H1 (cell line): ENCODE measurements around the gene ACAT2. TPM values are rescaled to one million over a fixed set of nuclear protein-coding genes. Genes with fewer than 3 reads are reported as not detected.
"Not testable (repeated sequence)": the region's sequence is repeated elsewhere in the genome, so short reads cannot be mapped to it uniquely, and the experiment has no call there.

Experiments
- CTCF ChIA-PET: fragments of 300-600 bp; sonication (Branson Sonifier 250); formaldehyde crosslinking; loops from one replicate; lab custom pipeline; 2021; ENCODE audit not compliant: partially characterized antibody; lab: Charles Lee
- POLR2A ChIA-PET: fragments of 300-600 bp; sonication (Branson Sonifier 250); formaldehyde crosslinking; loops from one replicate; lab custom pipeline; 2021; ENCODE audit warnings: inconsistent platforms; ENCODE audit not compliant: partially characterized antibody; lab: Charles Lee
- DNase-seq, 2 experiments: peaks; one replicate each; pipeline versions ENCODE4 v3.0.0 to v3.0.0-alpha.2; 2010 to 2022; ENCODE audit warnings: low spot score in 2 of 2, low read depth in 1 of 2, mixed read lengths in 1 of 2
- FAIRE-seq: peaks from 2 replicates; lab custom pipeline; 2011; peaks lifted over from hg19 to GRCh38; lab: Jason Lieb, UNC
- H2AFZ ChIP-seq: 2 replicates; pipeline ENCODE4 v1.8.1; 2012; ENCODE audit warnings: low read length, inconsistent platforms
- H2AK5ac ChIP-seq: 2 replicates; pipeline ENCODE4 v1.6.1; 2013; ENCODE audit warnings: low read depth, low read length
- H2BK120ac ChIP-seq: replicated peaks from 2 replicates; pipeline ENCODE3; 2013; ENCODE audit warnings: low read depth, low read length, inconsistent platforms
- H2BK12ac ChIP-seq: 2 replicates; pipeline ENCODE4 v1.6.1; 2013; ENCODE audit warnings: low read depth, low read length
- H2BK15ac ChIP-seq: 2 replicates; pipeline ENCODE4 v1.6.1; 2013; ENCODE audit warnings: low read length
- H2BK20ac ChIP-seq: 2 replicates; pipeline ENCODE4 v1.6.1; 2013; ENCODE audit warnings: low read length
- H2BK5ac ChIP-seq: 2 replicates; pipeline ENCODE4 v1.6.1; 2013; ENCODE audit warnings: low read depth, low read length
- H3K14ac ChIP-seq: 2 replicates; pipeline ENCODE4 v1.6.1; 2013; ENCODE audit warnings: inconsistent platforms; ENCODE audit not compliant: insufficient read length
- H3K18ac ChIP-seq: 2 replicates; pipeline ENCODE4 v1.6.1; 2013; ENCODE audit warnings: low read length; ENCODE audit errors: extremely low read depth
- H3K23ac ChIP-seq: 2 replicates; pipeline ENCODE4 v1.6.1; 2013; ENCODE audit warnings: inconsistent platforms; ENCODE audit not compliant: insufficient read length
- H3K23me2 ChIP-seq: 2 replicates; pipeline ENCODE4 v1.6.1; 2013; ENCODE audit warnings: low read depth, low read length
- H3K27ac ChIP-seq: 2 replicates; pipeline ENCODE4 v1.6.1; 2011; ENCODE audit warnings: low read depth, low read length, inconsistent platforms
- H3K27me3 ChIP-seq, 4 experiments: replicated peaks in 1 of 4; 1 replicate in 1 of 4; 2 replicates in 3 of 4; pipeline versions ENCODE4 v1.6.1 to v1.8.1; 2011 to 2013; ENCODE audit warnings: low read length in 3 of 4, mild to moderate bottlenecking in 3 of 4, inconsistent platforms in 2 of 4, mixed read lengths in 2 of 4, moderate library complexity in 1 of 4; ENCODE audit not compliant: control insufficient read depth in 3 of 4, insufficient read depth in 3 of 4; ENCODE audit errors: extremely low read depth in 1 of 4
- H3K36me3 ChIP-seq, 4 experiments: 2 replicates each; pipeline versions ENCODE4 v1.6.1 to v1.8.1; 2011 to 2013; ENCODE audit warnings: mild to moderate bottlenecking in 4 of 4, low read length in 3 of 4, moderate library complexity in 2 of 4, control low read depth in 1 of 4, inconsistent platforms in 1 of 4; ENCODE audit not compliant: insufficient read depth in 4 of 4, control insufficient read depth in 2 of 4
- H3K4ac ChIP-seq: replicated peaks from 2 replicates; pipeline ENCODE3; 2013; ENCODE audit warnings: low read length, low read depth, mixed read lengths, inconsistent platforms; ENCODE audit not compliant: insufficient read length
- H3K4me1 ChIP-seq, 4 experiments: replicated peaks in 1 of 4; 1 replicate in 1 of 4; 2 replicates in 3 of 4; pipeline versions ENCODE4 v1.6.1 to v1.8.1; 2011 to 2013; ENCODE audit warnings: low read length in 3 of 4, inconsistent platforms in 2 of 4, mixed read lengths in 1 of 4; ENCODE audit not compliant: insufficient read depth in 4 of 4, control insufficient read depth in 3 of 4
- H3K4me2 ChIP-seq, 2 experiments: 2 replicates each; pipeline versions ENCODE4 v1.6.1 to v1.8.1; 2011 to 2013; ENCODE audit warnings: low read depth in 2 of 2, low read length in 2 of 2, control low read depth in 1 of 2, inconsistent platforms in 1 of 2, mild to moderate bottlenecking in 1 of 2; ENCODE audit not compliant: insufficient read depth in 1 of 2
- H3K4me3 ChIP-seq, 4 experiments: fragments of 200-600, 300-600 bp in 1 of 4; sonication (generic), shearing (Covaris generic), sonication (Bioruptor Twin) in 1 of 4; 2 replicates each; pipeline versions ENCODE4 v1.5.1 to v1.8.1; 2011 to 2016; ENCODE audit warnings: low read length in 4 of 4, low read depth in 3 of 4, control low read depth in 2 of 4, inconsistent platforms in 2 of 4, mild to moderate bottlenecking in 2 of 4, mixed read lengths in 1 of 4, moderate library complexity in 1 of 4; ENCODE audit not compliant: insufficient read depth in 2 of 4; ENCODE audit errors: extremely low read depth in 1 of 4
- H3K56ac ChIP-seq: replicated peaks from 2 replicates; pipeline ENCODE3; 2013; ENCODE audit warnings: low read depth, mild to moderate bottlenecking, mixed read lengths, low read length, inconsistent platforms; ENCODE audit not compliant: insufficient read length
- H3K79me1 ChIP-seq: 2 replicates; pipeline ENCODE4 v1.6.1; 2013; ENCODE audit warnings: low read depth, low read length, control low read depth
- H3K79me2 ChIP-seq, 2 experiments: 2 replicates each; pipeline versions ENCODE4 v1.6.1 to v1.8.1; 2012 to 2013; ENCODE audit warnings: low read length in 2 of 2, mild to moderate bottlenecking in 2 of 2, inconsistent platforms in 1 of 2; ENCODE audit not compliant: insufficient read depth in 2 of 2, control insufficient read depth in 1 of 2
- H3K9ac ChIP-seq, 4 experiments: replicated peaks in 1 of 4; 1 replicate in 1 of 4; 2 replicates in 3 of 4; pipeline versions ENCODE4 v1.6.1 to v1.8.1; 2011 to 2013; ENCODE audit warnings: low read depth in 3 of 4, low read length in 3 of 4, control low read depth in 2 of 4, mild to moderate bottlenecking in 2 of 4, moderate library complexity in 2 of 4, inconsistent platforms in 1 of 4; ENCODE audit errors: extremely low read depth in 1 of 4
- H3K9me3 ChIP-seq, 2 experiments: 2 replicates each; pipeline versions ENCODE4 v1.6.1 to v1.8.1; 2012 to 2013; ENCODE audit warnings: mild to moderate bottlenecking in 2 of 2, moderate library complexity in 2 of 2, control low read depth in 1 of 2, inconsistent platforms in 1 of 2, low read depth in 1 of 2, low read length in 1 of 2, mixed read lengths in 1 of 2; ENCODE audit not compliant: insufficient read depth in 2 of 2
- H4K20me1 ChIP-seq, 2 experiments: replicated peaks in 1 of 2; 2 replicates each; pipeline versions ENCODE3 to v1.8.1; 2011 to 2013; ENCODE audit warnings: inconsistent platforms in 2 of 2, low read length in 2 of 2, mild to moderate bottlenecking in 1 of 2; ENCODE audit not compliant: insufficient read depth in 2 of 2, control insufficient read depth in 1 of 2
- H4K5ac ChIP-seq: 2 replicates; pipeline ENCODE4 v1.6.1; 2013; ENCODE audit warnings: low read length, low read depth, mixed read lengths, inconsistent platforms; ENCODE audit not compliant: insufficient read length
- H4K8ac ChIP-seq: 2 replicates; pipeline ENCODE4 v1.8.0; 2013; ENCODE audit warnings: mild to moderate bottlenecking, moderate library complexity, low read length, inconsistent platforms; ENCODE audit not compliant: insufficient read depth; ENCODE audit errors: extremely low read depth
- H4K91ac ChIP-seq: replicated peaks from 2 replicates; pipeline ENCODE3; 2013; ENCODE audit warnings: low read length, mixed read lengths, inconsistent platforms; ENCODE audit not compliant: insufficient read length
- WGBS, 2 experiments: shearing (Covaris generic) in 1 of 2; methylation state at CpG; one replicate each; pipeline versions ENCODE4 v1.1.6 to v1.1.7; 2013 to 2015; ENCODE audit warnings: low lambda C conversion rate in 2 of 2, mixed read lengths in 2 of 2, inconsistent platforms in 1 of 2, low coverage in 1 of 2, missing lambda C conversion rate in 1 of 2; ENCODE audit not compliant: insufficient replicate concordance in 2 of 2, insufficient coverage in 1 of 2, insufficient read length in 1 of 2; ENCODE audit errors: extremely low coverage in 1 of 2, missing lambda C conversion rate in 1 of 2; 5-methylcytosine and 5-hydroxymethylcytosine counted together
- polyA plus RNA-seq, 7 experiments: library from polyadenylated mRNA; depleted of rRNA in 3 of 7; stranded (reverse) in 5 of 7; unstranded in 2 of 7; fragments of >200 nt in 5 of 7; fragments of 200-250 nt in 2 of 7; gene quantifications; 1 replicate in 5 of 7; 2 replicates in 1 of 7; 4 replicates in 1 of 7; pipeline versions ENCODE4 v1.2.1 to v1.2.3, GENCODE V29; 2011 to 2013; ENCODE audit warnings: missing spikeins in 2 of 7, mixed read lengths in 2 of 7
- total RNA-seq: library from RNA; stranded (reverse); fragmentation: NEBNext Ultra II Directional; extraction: Animal tissue kit (Norgen Biotek cat#: 25700); gene quantifications from 2 replicates; pipeline ENCODE4 v1.2.1, GENCODE V29; 2021

Gene ACAT2
- total and polyA plus RNA-seq, 2 of the 8 experiments (the other 6 are each of a cell fraction or from before 2014, with no cell fraction given), result 61.6 to 166 TPM

DNA sequence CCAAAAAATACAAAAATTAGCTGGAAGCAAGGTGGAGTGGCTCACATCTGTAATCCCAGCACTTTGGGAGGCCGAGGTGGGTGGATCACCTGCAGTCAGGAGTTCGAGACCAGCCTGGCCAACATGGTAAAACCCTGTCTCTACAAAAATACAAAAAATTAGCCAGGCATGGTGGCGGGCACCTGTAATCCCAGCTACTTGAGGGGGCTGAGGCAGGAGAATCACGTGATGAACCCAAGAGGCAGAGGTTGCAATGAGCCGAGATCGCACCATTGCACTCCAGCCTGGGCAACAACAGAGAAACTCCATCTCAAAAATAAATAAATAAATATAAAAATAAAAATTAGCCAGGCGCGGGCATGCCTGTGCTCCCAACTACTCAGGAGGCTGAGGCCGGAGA, 62.8 kb downstream of the ACAT2 start:
- H3K18ac ChIP-seq, H3K79me1 ChIP-seq, H4K8ac ChIP-seq, CTCF ChIA-PET, H3K23me2 ChIP-seq, H3K36me3 ChIP-seq, H3K4me2 ChIP-seq, FAIRE-seq, H3K14ac ChIP-seq, H2BK20ac ChIP-seq, H3K79me2 ChIP-seq, H2BK120ac ChIP-seq, H3K27me3 ChIP-seq, H2AK5ac ChIP-seq, POLR2A ChIA-PET, H3K4ac ChIP-seq, H2AFZ ChIP-seq, H4K5ac ChIP-seq, H3K56ac ChIP-seq, H4K20me1 ChIP-seq, DNase-seq, H2BK12ac ChIP-seq, H3K4me1 ChIP-seq, H2BK15ac ChIP-seq, H3K23ac ChIP-seq, H2BK5ac ChIP-seq, H3K9ac ChIP-seq, H3K9me3 ChIP-seq, H3K27ac ChIP-seq, H3K4me3 ChIP-seq, H4K91ac ChIP-seq: not testable (repeated sequence)
- WGBS, 2 experiments, result 94% methylated on average over 8 of the region's 9 CpGs; no CpG with 5 or more reads in 1 of the 2 experiments
